Tibial nerve (tissue), 4 donors: ENCODE measurements around the gene BTRC.

Source experiments
- CTCF ChIP-seq, 5 experiments: fragments of 200-600 bp in 3 of 5; fragments of 450-650 bp in 2 of 5; sonication (generic) in 3 of 5; IDR thresholded peaks; one replicate each; pipeline ENCODE4 v1.5.1; 2016 to 2019; ENCODE audit warnings: antibody characterized with exemption in 5 of 5, mild to moderate bottlenecking in 3 of 5, moderate library complexity in 2 of 5
- EP300 ChIP-seq, 2 donors: sonication (generic); formaldehyde crosslinking; IDR thresholded peaks; one replicate each; pipeline ENCODE4 v1.6.1; 2017; ENCODE audit warnings: antibody characterized with exemption in 2 of 2, mild to moderate bottlenecking in 1 of 2
- POLR2A ChIP-seq, 2 donors: fragments of 450-650 bp; IDR thresholded peaks; one replicate each; pipeline ENCODE4 v1.6.1; 2017; ENCODE audit warnings: antibody characterized with exemption in 2 of 2, mild to moderate bottlenecking in 2 of 2, moderate library complexity in 2 of 2

- TF ChIP-seq CTCF (IDR thresholded peaks at IDR 0.05): no peak
- no peak for TF ChIP-seq POLR2A (IDR thresholded peaks at IDR 0.05)
- no peak for TF ChIP-seq EP300 (IDR thresholded peaks at IDR 0.05)
Measured at GRCh38 chr10:101529725-101530553, 176.0 kb downstream of the BTRC start.
